ENCODE results near the gene GALNT2.

GALNT2 gene

DNA sequence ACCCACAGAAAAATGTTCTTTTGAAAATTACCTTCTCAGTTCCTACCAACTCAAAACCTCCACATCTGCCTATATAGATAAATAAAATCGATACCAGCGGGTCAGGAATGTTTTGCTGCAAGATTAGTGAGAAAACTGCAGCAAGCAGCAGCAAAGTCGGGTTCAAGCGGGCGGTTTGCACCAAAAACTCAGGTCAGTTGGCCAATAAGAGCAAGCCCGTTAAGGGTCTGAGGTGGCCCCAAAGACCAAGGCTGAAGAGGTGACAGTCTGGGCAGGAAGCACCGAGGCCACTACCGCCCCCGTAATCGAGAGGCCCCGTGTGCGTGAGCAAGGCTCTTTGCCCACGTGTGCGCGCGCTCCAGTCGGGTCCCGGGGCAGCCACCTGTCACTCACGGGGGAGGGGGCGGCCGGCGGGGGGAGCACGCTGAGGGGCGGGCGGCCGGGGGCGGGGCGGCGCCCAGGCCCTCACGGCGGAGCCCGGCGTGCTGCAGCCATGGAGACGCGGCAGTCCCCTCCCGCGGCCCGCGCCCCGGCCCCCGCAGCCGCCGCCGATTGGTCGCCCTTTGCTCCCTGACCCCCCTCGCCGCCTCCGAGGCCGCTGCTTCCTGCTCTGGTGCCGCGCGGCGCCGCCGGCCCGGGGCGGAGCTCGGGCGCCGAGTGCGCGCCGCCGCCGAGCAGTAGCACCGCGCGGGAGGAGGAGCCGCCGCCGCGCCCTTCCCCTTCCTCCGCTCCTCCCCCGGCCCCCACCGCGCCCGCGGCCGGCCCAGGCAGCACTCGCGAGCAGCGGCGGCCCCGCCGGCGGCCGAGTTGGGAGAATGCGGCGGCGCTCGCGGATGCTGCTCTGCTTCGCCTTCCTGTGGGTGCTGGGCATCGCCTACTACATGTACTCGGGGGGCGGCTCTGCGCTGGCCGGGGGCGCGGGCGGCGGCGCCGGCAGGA lies at the start of gene GALNT2:
GALNT2 (plus strand) TSS at position 773 of the 939 bp plus-strand sequence; CDS start at position 816, 43 bp downstream.
- DNase-seq (ENCODE audit: low read depth, low spot score) = no peak
- H3K27ac ChIP-seq = peak within 1 kb of the TSS; percentile 79

DNA sequence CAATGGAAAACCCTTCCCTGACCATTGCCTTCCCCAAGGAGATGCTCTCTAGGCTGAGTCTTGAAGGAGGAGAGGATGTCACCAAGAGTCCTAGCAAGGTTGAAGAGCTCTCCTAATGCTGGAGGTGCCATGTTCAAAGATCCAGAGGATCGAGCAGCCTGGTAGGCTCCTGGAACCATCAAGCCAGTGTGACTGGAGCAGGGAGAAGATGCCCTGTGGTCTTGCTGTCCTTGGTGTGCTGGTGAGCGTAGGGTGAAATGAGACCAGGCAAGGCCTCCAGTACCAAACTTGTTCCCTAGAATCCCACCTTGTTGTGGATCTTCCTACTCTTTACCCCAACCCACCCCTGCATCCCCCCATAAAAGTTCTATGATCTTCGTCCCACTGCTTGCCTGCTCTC lies 46.6 kb upstream of the GALNT2 start:
- H3K27ac ChIP-seq = no peak overlapping the region

DNA sequence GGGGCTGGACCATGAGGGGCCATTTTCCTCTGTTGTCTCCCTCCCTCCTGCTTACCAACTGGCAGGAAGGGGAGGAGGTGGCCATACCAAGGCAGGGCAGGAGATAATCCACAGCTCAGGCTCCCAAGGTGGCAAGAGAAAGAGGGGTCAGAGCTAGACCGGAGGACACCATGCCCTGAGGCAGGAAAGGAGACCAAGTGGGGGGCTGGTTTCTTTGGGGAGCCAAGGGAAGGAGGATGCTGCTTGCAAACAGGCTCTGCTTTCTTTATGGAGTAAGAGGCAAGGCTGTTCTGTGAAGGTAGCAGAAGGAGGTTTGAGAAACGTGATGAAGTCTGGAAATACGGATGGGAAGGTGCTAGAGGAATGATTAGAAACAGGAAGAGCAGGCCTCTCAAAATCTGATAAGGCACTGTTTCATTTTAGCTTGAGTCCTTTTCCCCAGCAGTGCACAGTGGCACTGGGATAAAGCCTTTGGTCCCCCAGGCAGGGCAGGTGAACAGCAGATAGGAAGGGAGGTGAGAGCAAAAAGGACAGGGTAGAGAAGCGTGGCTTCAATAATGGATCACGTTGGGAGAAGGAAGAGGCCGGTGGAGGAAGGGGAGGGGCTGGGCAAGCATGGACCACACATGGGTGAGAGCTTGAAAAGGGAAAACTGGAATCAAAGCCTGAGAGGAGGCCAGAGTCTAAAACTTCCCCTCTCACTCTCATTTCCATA lies 44.2 kb upstream of the GALNT2 start:
- no peak for DNase-seq (ENCODE audit: low read depth, low spot score)
- no peak overlapping the region for H3K27ac ChIP-seq

More for the DNA sequence above, 46.6 kb upstream of the GALNT2 start:
- DNase-seq (ENCODE audit: low read depth, low spot score) = no peak

DNA sequence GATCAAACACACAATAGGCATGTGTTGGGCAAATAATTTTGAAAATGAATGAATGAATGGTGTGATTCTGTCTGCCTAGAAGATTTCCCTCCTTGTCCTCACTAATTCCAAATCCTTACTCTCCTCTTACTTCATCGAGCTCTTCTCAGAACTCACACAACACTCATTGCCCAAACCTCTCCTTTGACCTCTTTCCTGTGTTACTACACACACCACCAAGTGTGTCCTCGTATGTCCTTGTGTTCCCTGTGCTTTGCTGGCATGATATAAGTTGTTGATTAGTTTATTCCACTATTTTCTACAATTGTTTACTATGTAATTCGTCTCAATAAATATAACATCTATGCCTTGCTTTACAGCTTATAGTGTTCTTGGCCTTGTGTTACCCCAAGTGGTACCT lies 41.4 kb upstream of the GALNT2 start:
- no peak for DNase-seq (ENCODE audit: low read depth, low spot score)
- H3K27ac ChIP-seq = no peak overlapping the region

DNA sequence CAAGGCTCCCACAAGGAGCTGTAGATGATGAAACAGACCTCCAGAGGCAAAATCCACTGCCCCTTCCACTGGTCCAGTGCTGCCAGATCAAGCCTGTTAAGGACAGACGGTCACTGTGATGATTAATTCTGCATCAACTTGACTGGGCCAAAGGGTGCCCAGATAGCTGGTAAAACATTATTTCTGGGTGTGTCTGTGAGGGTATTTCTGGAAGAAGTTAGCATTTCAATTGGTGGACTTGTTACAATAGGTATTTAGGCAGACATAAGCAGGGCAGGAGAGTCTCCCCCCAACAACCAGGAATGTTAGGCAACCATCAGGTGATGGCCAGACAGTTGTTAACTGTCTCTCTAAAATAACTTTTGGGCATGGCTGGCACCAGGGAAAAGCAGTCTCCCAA lies 40.9 kb upstream of the GALNT2 start:
- no peak for DNase-seq (ENCODE audit: low read depth, low spot score)
- no peak overlapping the region for H3K27ac ChIP-seq

DNA sequence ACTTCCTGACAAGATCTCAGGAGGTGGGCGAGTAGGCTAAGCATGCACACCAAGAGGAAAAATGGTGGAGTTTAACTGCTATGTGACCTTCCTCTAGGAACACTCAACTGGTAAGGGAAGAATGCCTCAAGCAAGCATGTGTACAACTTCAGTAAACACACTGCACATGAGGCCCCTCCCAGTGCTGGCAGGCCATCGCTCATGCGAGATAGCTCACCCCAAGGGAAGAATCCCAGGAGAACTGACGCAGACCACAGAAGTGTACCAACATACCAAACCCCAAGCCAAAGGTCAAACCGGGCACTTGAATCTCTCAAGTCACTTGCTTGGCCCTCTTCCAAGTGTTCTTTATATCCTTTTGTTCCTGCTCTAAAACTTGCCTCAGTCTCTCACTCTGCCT lies 40.5 kb upstream of the GALNT2 start:
- DNase-seq (ENCODE audit: low read depth, low spot score) = no peak
- H3K27ac ChIP-seq = no peak overlapping the region

DNA sequence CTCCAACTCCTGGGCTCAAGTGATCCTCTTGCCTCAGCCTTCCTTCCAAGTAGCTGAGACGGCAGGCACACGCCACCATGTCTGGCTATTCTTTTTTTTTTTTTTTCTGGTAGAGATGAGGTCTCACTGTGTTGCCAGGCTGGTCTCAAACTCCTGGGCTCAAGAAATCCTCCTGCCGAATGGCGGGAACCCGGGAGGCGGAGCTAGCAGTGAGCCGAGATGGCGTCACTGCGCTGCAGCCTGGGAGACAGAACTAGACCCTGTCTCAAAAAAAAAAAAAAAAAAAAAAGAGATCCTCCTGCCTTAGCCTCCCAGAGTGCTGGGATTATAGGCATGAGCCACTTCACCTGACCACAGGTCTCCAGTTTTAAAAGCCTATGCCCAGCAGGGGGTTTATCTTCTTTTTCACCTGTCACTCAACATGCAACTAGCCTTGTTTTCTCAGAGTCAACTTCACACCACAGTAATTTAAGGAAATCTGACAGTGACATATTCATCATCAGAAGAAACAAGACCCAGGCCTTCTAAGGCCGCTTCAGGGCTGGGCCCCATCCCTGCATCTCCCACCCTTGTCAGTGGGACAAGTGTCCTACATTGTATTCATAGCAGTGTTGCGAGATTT lies 38.3 kb upstream of the GALNT2 start:
- no peak overlapping the region for H3K27ac ChIP-seq
- DNase-seq (ENCODE audit: low read depth, low spot score) = no peak

DNA sequence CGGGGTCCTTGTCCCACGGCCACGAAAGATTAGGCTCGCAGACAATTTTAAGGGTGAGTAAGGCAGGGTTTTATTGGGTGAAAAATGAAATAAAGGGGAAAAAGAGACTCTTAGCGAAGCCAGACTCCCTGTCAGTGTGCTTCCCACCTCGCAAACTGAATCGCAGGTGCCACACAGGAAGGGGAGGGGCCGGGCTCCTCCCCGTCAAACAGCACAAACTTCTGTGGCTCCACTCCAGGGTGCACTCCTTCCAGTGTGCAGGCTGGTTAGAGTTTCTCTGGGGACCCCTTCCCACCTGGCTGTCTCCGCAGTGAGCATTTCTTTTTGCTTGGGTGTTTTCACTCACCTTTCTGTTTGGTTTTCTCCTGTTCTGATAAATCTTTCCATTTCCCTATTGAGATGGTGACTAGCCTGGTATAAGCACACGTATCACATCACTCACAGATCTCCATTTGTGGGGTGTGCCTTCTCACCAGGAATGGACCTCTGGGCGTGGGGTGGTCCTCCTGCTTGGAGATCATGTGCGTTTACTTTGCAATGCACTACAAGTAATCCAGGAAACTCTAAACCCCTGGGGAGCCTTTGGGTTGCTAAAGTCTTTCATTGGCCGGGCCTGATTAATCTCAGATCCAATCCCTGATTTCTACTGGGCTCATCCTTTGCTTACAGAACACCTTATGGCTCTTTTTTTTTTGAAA lies 37.6 kb upstream of the GALNT2 start:
- no peak overlapping the region for H3K27ac ChIP-seq
- DNase-seq (ENCODE audit: low read depth, low spot score) = no peak

DNA sequence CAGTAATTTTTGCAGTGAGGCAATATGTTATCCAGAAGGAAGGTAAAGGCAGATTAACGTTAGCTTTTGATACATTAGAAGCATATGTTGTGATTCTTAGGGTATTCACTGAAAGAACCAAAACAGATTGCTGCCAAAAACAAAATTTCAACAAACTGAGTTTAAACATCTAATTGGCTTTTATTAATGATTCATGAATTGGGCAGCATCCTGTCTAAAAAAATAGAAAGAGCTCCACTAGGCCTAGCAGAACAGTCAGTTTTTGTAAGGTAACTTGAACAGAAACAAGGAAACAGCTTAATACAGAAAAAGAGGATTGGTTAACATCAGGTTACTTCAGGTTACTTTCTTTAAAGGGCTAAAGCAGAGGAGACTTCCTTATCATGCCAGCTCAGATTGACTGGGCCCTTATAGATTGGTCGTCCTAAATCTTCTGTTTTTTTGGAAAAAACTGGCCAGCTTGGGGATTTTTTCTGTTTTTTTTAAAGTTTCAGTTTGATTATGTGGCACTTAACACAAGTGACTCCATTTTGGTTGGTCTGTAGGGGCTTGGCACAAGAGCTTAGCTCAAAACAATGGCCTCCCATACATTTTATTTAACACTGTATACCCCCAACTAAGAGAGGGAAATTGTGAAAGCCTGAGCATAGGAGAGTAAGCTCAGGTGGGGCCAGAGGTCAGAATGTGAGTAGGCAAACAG lies 36.8 kb upstream of the GALNT2 start:
- DNase-seq (ENCODE audit: low read depth, low spot score) = no peak
- no peak overlapping the region for H3K27ac ChIP-seq

DNA sequence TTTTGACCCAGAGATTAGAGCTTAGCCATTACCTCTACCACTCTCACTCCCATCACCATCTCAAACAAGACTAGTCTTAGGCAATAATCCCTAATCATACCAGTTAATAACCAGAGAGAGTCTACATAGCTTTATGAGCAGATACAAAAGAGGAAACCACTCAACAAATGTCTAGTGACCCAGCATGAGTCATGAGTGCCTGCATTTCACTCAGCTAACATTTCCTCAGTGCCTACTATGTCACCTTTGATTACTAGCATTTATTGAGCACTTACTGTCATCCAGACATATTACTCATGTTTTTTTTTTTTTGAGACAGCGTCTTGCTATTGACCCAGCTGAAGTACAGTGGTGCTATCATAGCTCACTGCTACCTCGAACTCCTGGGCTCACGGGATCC lies 35.9 kb upstream of the GALNT2 start:
- no peak overlapping the region for H3K27ac ChIP-seq

DNA sequence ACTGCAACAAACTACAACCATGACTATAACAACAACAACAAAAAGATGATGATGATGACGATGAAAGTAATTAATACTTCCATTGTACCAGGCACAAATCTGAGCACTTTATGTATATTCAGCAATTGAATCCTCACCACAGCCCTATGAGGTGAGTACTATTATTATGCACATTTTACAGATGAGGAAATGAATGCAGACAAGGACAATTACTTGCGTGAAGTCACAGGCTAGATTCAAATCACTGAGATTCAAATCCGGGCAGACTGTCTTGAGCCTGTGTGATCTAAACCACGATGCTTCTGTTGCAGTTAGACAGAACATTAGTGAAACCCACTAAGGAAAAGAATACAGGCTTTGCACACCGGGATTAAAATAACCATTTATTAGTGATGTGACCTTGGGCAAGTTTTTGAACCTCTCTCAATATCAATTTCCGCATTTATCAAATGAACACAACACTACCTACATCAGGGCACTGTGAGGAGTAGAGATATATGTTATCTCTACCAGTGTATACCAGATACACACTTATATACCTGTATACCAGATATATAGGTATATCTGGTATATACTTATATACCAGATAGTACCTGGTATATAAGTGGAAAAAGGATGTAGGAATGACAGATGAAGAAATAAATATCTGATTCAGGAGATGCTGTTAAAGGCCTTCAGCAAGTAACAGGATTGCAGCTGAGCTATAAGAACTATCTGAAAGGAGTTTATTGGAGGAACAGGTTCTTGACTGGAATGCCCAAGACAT lies 34.3 kb upstream of the GALNT2 start:
- DNase-seq (ENCODE audit: low read depth, low spot score) = no peak
- H3K27ac ChIP-seq = no peak overlapping the region

More for the DNA sequence above, 35.9 kb upstream of the GALNT2 start:
- peak; percentile 59 for DNase-seq (ENCODE audit: low read depth, low spot score)

DNA sequence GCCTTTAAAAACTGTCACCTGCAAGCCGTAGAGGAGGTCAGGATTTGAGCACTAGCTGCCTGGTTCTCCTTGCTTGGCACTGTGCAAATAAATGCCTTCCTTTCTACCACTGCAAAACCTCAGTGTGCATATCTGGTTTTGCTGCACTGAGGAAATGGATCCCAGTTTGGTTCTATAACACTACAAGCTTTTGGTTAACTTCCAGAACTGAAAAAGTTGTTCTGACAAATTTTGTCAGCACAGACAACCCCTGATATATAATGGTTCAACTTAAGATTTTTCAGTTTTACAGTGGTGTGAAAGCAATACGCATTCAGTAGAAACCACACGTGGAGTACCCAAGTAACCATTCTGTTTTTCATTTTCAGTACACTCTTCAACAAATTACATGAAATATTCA lies 29.8 kb upstream of the GALNT2 start:
- DNase-seq (ENCODE audit: low read depth, low spot score) = no peak
- H3K27ac ChIP-seq = no peak overlapping the region

DNA sequence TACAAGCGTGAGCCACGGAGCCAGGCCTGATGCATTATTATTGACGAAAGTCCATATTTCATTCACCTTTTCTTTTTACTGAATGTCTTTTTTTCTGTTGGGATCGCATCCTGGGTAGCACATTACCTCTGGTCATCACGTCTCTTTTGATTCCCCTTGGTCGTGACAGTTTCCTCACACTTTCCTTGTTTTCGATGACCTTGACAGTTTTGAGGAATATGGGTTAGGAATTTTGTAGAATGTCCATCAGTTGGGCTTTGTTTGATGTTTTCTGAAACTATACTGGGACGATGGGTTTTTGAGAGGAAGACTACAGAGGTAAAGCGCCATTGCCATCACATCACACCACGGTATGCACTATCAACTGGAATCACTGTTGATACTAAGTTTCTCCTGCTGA lies 26.6 kb upstream of the GALNT2 start:
- no peak for DNase-seq (ENCODE audit: low read depth, low spot score)
- no peak overlapping the region for H3K27ac ChIP-seq

DNA sequence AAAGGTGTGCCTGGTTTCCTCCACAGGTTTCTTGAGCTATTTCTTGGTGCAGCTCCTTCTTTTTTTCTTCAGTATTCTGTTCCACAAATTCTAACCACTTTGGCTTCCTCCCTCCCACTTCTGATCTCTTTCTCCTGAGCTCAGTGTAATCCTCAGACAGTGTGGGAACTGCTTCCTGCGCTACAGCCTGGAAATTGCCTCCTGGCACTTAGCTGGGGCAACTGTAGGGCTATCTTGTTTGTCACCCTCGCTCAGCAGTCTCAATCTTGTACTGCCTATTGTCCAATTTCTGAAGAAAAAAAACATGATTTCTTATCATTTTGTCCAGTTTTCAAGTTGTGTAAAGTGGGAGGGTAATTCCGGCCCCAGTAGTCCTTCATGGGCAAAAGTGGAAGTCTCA lies 24.0 kb upstream of the GALNT2 start:
- DNase-seq (ENCODE audit: low read depth, low spot score) = no peak
- H3K27ac ChIP-seq = no peak overlapping the region

DNA sequence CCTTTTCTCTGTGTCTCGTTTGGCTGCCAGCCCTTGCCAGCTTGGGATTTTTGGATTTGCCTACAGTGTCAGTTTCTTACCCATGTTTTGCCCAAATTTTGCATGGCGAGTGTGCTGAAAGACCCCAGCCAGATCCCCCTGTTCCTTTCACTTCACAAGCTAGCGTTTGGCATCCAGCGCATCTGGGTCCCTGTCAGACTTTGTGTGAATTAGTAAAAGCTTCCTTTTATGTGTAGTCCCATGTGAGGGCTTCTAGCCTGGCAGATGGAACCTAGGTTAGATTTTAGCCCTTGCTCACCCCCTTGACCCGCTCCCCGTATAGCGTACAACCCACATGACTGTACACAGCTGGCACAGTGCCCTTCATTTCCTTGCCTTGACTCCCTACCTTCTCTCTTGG lies 22.3 kb upstream of the GALNT2 start:
- no peak for DNase-seq (ENCODE audit: low read depth, low spot score)
- no peak overlapping the region for H3K27ac ChIP-seq

DNA sequence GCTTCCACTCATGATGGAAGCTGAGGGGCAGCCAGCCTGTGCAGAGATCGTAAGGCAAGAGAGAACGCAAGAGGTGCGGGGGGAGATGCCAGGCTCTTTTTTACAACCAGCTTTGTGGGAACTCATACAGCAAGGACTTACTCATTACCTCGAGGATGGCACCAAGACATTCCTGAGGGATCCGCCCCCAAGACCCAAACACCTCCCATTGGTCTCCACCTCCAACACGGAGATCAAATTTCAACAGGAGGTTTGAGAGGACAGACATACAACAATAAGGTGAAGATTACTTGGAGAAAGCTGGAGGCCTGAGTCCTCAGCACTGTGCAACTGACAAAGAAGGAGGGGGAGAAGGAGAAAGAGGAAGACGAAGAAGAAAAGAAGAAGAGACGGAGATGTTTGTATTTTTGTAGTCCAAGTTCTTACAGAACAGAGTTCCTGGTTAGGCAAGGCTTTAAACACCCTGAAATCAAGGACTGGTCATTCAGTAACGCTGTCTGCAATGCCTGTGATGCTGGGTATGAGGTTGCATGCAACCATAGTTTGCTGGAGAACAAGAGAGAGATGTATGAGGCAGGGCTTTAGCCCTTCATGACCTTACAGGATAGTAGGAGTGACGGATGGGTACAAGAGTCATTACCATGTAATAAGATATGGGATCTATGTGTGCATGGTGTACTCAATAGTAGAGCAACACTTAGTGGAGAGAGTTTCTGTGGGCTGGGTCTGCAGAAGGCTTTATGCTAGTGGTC lies 19.7 kb upstream of the GALNT2 start:
- H3K27ac ChIP-seq = no peak overlapping the region
- no peak for DNase-seq (ENCODE audit: low read depth, low spot score)

DNA sequence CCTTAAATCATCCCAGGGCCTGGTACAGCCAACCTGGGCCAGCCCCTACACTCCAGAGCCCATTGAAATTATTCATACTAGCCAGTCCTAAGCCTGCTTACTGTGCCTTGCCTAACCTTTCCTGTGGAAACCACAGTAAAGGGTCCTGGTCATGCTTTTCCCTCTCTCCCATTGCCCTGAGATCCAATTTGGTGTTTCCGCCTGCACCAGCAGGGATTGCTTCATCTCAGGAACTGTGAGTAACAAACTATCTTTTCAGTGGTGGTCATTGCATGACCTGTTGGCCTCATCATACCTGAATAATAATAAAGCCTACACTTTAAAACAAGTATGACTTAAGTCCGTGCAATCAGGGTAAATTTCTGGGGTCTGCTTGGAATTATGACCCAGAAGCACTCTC lies 18.7 kb upstream of the GALNT2 start:
- no peak for DNase-seq (ENCODE audit: low read depth, low spot score)
- no peak overlapping the region for H3K27ac ChIP-seq

DNA sequence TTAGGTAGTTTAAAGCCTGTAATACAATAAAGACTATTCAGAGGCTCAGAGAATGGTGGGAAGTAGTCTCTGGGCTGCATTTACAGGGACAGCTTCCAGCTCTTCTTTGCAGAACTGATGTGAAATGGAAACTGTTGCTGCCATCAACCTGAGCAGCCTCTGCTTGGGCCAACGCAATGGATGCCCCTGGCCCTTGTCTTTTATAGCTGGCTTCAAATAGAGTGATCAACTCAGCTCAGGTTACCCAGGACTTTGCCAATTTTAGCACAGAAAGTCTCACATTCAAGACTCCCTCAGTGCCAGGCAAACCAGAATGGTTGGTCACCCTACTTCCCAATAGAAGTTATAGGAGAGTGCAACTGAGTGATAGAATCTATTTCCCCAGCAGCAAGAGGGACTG lies 18.1 kb upstream of the GALNT2 start:
- no peak for DNase-seq (ENCODE audit: low read depth, low spot score)
- H3K27ac ChIP-seq = no peak overlapping the region

All from epithelial cell of prostate (primary cell).